ENCODE data around the gene BAG3.

- TF ChIP-seq POLR2AphosphoS5 (IDR thresholded peaks at IDR 0.05) (no peak), CTCF (IDR thresholded peaks at IDR 0.05) (no peak), POLR2A (IDR thresholded peaks at IDR 0.05) (no peak), EP300 (IDR thresholded peaks at IDR 0.05) (no peak)
Observed at GRCh38 chr10:119650062-119650461, 1.1 kb upstream of the BAG3 start.

All from upper lobe of left lung (tissue), 4 donors.